HepG2 (cell line): ENCODE data around the gene FCHSD1. TPM values are rescaled to one million over a fixed set of nuclear protein-coding genes. Genes with fewer than 3 reads are reported as not detected.

Experiments
- ATAC-seq: fragments of 200-7000 bp; cut with Tn5 transposase; 3 replicates; pipeline ENCODE4 v1.9.1; 2020; ENCODE audit warnings: mild to moderate bottlenecking, moderate library complexity
- BruUV-seq: library from RNA; stranded (reverse); fragments of 400-500 nt; replicated peaks from 2 replicates; lab custom pipeline; 2021; lab: Mats Ljungman, UMichigan
- CTCF ChIA-PET: fragments of 300-600 bp; formaldehyde crosslinking; extraction: SDS; loops from one replicate; lab custom pipeline; 2021; ENCODE audit warnings: low total read pairs, inconsistent platforms, low intra/inter-chr PET ratio; lab: Yijun Ruan, JAX
- POLR2A ChIA-PET: fragments of 350-600 bp; sonication (Branson Sonifier 250); formaldehyde crosslinking; loops from one replicate; lab custom pipeline; 2020; ENCODE audit warnings: antibody characterized with exemption, inconsistent platforms; lab: Yijun Ruan, JAX
- DNase-seq: peaks from one replicate; pipeline ENCODE4 v3.0.0-alpha.2; 2015; ENCODE audit warnings: low spot score
- FAIRE-seq: peaks from 3 replicates; lab custom pipeline; 2011; peaks lifted over from hg19 to GRCh38; lab: Jason Lieb, UNC
- H2AFZ ChIP-seq: one replicate; pipeline ENCODE4 v1.6.1; 2011; ENCODE audit warnings: low read length, inconsistent platforms
- H3K27ac ChIP-seq: fragments of 300-600 bp; 3 replicates; pipeline ENCODE4 v1.8.0; 2011; ENCODE audit warnings: mixed run types, mild to moderate bottlenecking, mixed read lengths, low read length, inconsistent platforms; ENCODE audit not compliant: insufficient read depth; ENCODE audit errors: extremely low read length
- H3K27me3 ChIP-seq, 2 experiments: fragments of 200-600 bp in 1 of 2; 2 replicates in 1 of 2; 3 replicates in 1 of 2; pipeline versions ENCODE4 v1.6.0 to v1.8.0; 2011; ENCODE audit warnings: low read length in 2 of 2, mild to moderate bottlenecking in 2 of 2, moderate library complexity in 2 of 2, inconsistent platforms in 1 of 2; ENCODE audit not compliant: insufficient read depth in 2 of 2, control insufficient read depth in 1 of 2
- H3K36me3 ChIP-seq, 2 experiments: fragments of 200-600 bp in 1 of 2; replicated peaks in 1 of 2; 2 replicates in 1 of 2; 3 replicates in 1 of 2; pipeline versions ENCODE4 v1.5.1 to v1.8.0; 2011; ENCODE audit warnings: low read length in 2 of 2, inconsistent platforms in 1 of 2; ENCODE audit not compliant: insufficient read depth in 2 of 2, control insufficient read depth in 1 of 2
- H3K4me1 ChIP-seq: 2 replicates; pipeline ENCODE4 v1.5.1; 2012; ENCODE audit warnings: low read length, inconsistent platforms; ENCODE audit not compliant: insufficient read depth
- H3K4me2 ChIP-seq: 2 replicates; pipeline ENCODE4 v1.6.0; 2011; ENCODE audit warnings: low read depth, low read length, inconsistent platforms
- H3K4me3 ChIP-seq, 3 experiments: fragments of 200-600 bp in 1 of 3; sonication (generic), shearing (Covaris generic) in 1 of 3; replicated peaks in 1 of 3; 2 replicates each; pipeline ENCODE4 v1.5.1; 2011 to 2016; ENCODE audit warnings: low read length in 3 of 3, inconsistent platforms in 2 of 3, low read depth in 2 of 3, mild to moderate bottlenecking in 2 of 3, control low read depth in 1 of 3, mixed read lengths in 1 of 3; ENCODE audit not compliant: insufficient read depth in 1 of 3
- H3K79me2 ChIP-seq: one replicate; pipeline ENCODE4 v1.6.1; 2011; ENCODE audit warnings: low read length, inconsistent platforms; ENCODE audit not compliant: insufficient read depth
- H3K9ac ChIP-seq: 2 replicates; pipeline ENCODE4 v1.6.0; 2011; ENCODE audit warnings: mild to moderate bottlenecking, low read depth, low read length, inconsistent platforms; ENCODE audit not compliant: insufficient read depth
- H3K9me3 ChIP-seq: 2 replicates; pipeline ENCODE4 v1.5.1; 2012; ENCODE audit warnings: mild to moderate bottlenecking, low read length
- H4K20me1 ChIP-seq: 2 replicates; pipeline ENCODE4 v1.6.0; 2011; ENCODE audit warnings: inconsistent platforms, mild to moderate bottlenecking, low read length, moderate library complexity; ENCODE audit not compliant: insufficient read depth
- CCDC6 ChIP-seq: sonication (generic); formaldehyde crosslinking; IDR thresholded peaks from 2 replicates; pipeline ENCODE4 v1.8.1; 2022; ENCODE audit warnings: mild to moderate bottlenecking, missing genetic modification reagents, moderate library complexity
- EZH2 ChIP-seq: conservative IDR thresholded peaks from 2 replicates; pipeline ENCODE4 v1.6.1; 2012; ENCODE audit warnings: mild to moderate bottlenecking, low read depth, low read length, moderate library complexity
- GATAD1 ChIP-seq: IDR thresholded peaks from 2 replicates; pipeline ENCODE4 v1.6.1; 2016; ENCODE audit warnings: missing genetic modification reagents, missing compliant biosample characterization
- NFATC3 ChIP-seq: sonication (generic); formaldehyde crosslinking; IDR thresholded peaks from 2 replicates; pipeline ENCODE4 v1.5.1; 2020; ENCODE audit warnings: mild to moderate bottlenecking, missing genetic modification reagents
- NPAS2 ChIP-seq: sonication (generic); formaldehyde crosslinking; IDR thresholded peaks from 2 replicates; pipeline ENCODE4 v1.8.0; 2022; ENCODE audit warnings: mild to moderate bottlenecking, missing genetic modification reagents, borderline replicate concordance
- RAD21 ChIP-seq: fragments of 450-650 bp; formaldehyde crosslinking; IDR thresholded peaks from 2 replicates; pipeline ENCODE4 v1.5.0; 2020; ENCODE audit warnings: mild to moderate bottlenecking
- RBFOX2 ChIP-seq: fragments of 200-400 bp; formaldehyde crosslinking; IDR thresholded peaks from 2 replicates; pipeline ENCODE4 v1.6.1; 2017; ENCODE audit warnings: low read depth, mild to moderate bottlenecking, low read length
- SMARCE1 ChIP-seq: fragments of 450-650 bp; IDR thresholded peaks from 2 replicates; pipeline ENCODE4 v1.6.1; 2017; ENCODE audit warnings: borderline replicate concordance
- THYN1 ChIP-seq: sonication (generic); formaldehyde crosslinking; IDR thresholded peaks from 2 replicates; pipeline ENCODE4 v1.8.1; 2023; ENCODE audit warnings: low read depth, mild to moderate bottlenecking, moderate library complexity, missing genetic modification reagents, borderline replicate concordance
- ZNF225 ChIP-seq: sonication (generic); formaldehyde crosslinking; IDR thresholded peaks from 2 replicates; pipeline ENCODE4 v1.4.0; 2020; ENCODE audit warnings: mild to moderate bottlenecking, missing genetic modification reagents
- ZNF572 ChIP-seq: sonication (generic); formaldehyde crosslinking; IDR thresholded peaks from 2 replicates; pipeline ENCODE4 v1.5.1; 2020; ENCODE audit warnings: mild to moderate bottlenecking, missing genetic modification reagents
- ZNF761 ChIP-seq: sonication (generic); formaldehyde crosslinking; conservative IDR thresholded peaks from 2 replicates; pipeline ENCODE4 v1.4.0; 2020; ENCODE audit warnings: mild to moderate bottlenecking, missing genetic modification reagents
- WGBS: methylation state at CpG from one replicate; pipeline ENCODE4 v1.1.6; 2017; ENCODE audit warnings: low lambda C conversion rate; 5-methylcytosine and 5-hydroxymethylcytosine counted together
- in situ Hi-C: cut with HindIII; loops from 2 replicates; pipeline ENCODE4 v1.10.0; 2017; ENCODE audit warnings: low pct_unique_long_range_greater_than_20kb; ENCODE audit not compliant: extremely low pct_ligation_motif_present
- intact Hi-C: fragments of 100-400 bp; cut with micrococcal nuclease; formaldehyde crosslinking; loops from one replicate; pipeline ENCODE4 v1.10.0; 2022; ENCODE audit not compliant: unreplicated experiment
- polyA plus RNA-seq, 8 experiments: library from polyadenylated mRNA; depleted of rRNA in 3 of 8; stranded (reverse) in 7 of 8; unstranded in 1 of 8; fragments of >200 nt; fragmentation: Illumina TruSeq in 4 of 8; extraction: Trizol in 4 of 8; gene quantifications; 2 replicates each; pipeline versions ENCODE4 v1.2.1 to v1.2.3, GENCODE V29; 2011 to 2016; ENCODE audit warnings: low read depth in 4 of 8, missing spikeins in 1 of 8, mixed read lengths in 1 of 8; ENCODE audit not compliant: insufficient read depth in 1 of 8
- total RNA-seq, 5 experiments: library from RNA; depleted of rRNA; stranded (reverse); fragments of >200 nt; fragmentation: Illumina TruSeq; extraction: Trizol; gene quantifications; 2 replicates each; pipeline ENCODE4 v1.2.3, GENCODE V29; 2016; ENCODE audit warnings: low read depth in 1 of 5
- TF ChIP-seq, protein P1 (sequence below): sonication (generic); formaldehyde crosslinking; IDR thresholded peaks from 2 replicates; pipeline ENCODE4 v1.8.0; 2022; ENCODE audit warnings: low read depth, missing genetic modification reagents
- TF ChIP-seq, protein P2 (sequence below), 2 experiments: fragments of 450-650 bp in 1 of 2; sonication (generic) in 1 of 2; formaldehyde crosslinking; IDR thresholded peaks; 2 replicates each; pipeline versions ENCODE4 v1.5.0 to v1.8.0; 2020 to 2022; ENCODE audit warnings: mild to moderate bottlenecking in 1 of 2, missing genetic modification reagents in 1 of 2
- TF ChIP-seq, protein P3 (sequence below): sonication (generic); formaldehyde crosslinking; conservative IDR thresholded peaks from 2 replicates; pipeline ENCODE4 v1.4.0; 2020; ENCODE audit warnings: missing genetic modification reagents

Gene FCHSD1
- total and polyA plus RNA-seq, 2 of the 13 experiments (the other 11 are each of a cell fraction or from before 2014, with no cell fraction given): 5.5 to 15.4 TPM

- CTCF ChIA-PET: no interaction called here
Observed at GRCh38 chr5:141598391-141599345, 52.5 kb downstream of the FCHSD1 start.

GRCh38 chr5:141597814-141598213 is 53.4 kb downstream of the FCHSD1 start:
- no peak overlapping the region for H3K4me3 ChIP-seq
- ChIA-PET CTCF (no interaction called here), POLR2A (interaction anchor here (1.3 to 1.7 kb wide), 2 partner anchors 19 to 34 kb away, joined by 4 to 6 read pairs; no protein-coding TSS in a partner anchor)
- no peak overlapping the region for H2AFZ ChIP-seq
- H3K9ac ChIP-seq: no peak overlapping the region
- H4K20me1 ChIP-seq: no peaks in the 10 kb centered on the region
- DNase-seq (no peak), ATAC-seq (no peak), FAIRE-seq (no peak)
- H3K4me2 ChIP-seq: no peak overlapping the region
- H3K36me3 ChIP-seq: peaks cover 0 to 22% of the 10 kb centered on the region in 2 experiments; a peak in 4 of 5 replicates
- WGBS: 97% methylated on average over 2 of the region's 2 CpGs
- intact Hi-C loops (no loop called here), in situ Hi-C loops (no loop called here)
- peaks cover 68% of the 10 kb centered on the region for H3K79me2 ChIP-seq
- H3K27me3 ChIP-seq: no peaks in the 10 kb centered on the region
- H3K4me1 ChIP-seq: peaks cover 32% of the 10 kb centered on the region
- no TSS peak for BruUV-seq
- no peak overlapping the region for H3K27ac ChIP-seq
- H3K9me3 ChIP-seq: no peaks in the 10 kb centered on the region
- TF ChIP-seq RBFOX2 (no peak), NFATC3 (CRISPR knock-in tag) (no peak), SMARCE1 (no peak), ZNF572 (no peak), RAD21 (CRISPR knock-in tag) (no peak), EZH2 (no peak), GATAD1 (CRISPR knock-in tag) (no peak), ZNF225 (no peak), CCDC6 (CRISPR knock-in tag) (no peak), ZNF761 (CRISPR knock-in tag) (no peak)
- TF ChIP-seq, protein P1, sequence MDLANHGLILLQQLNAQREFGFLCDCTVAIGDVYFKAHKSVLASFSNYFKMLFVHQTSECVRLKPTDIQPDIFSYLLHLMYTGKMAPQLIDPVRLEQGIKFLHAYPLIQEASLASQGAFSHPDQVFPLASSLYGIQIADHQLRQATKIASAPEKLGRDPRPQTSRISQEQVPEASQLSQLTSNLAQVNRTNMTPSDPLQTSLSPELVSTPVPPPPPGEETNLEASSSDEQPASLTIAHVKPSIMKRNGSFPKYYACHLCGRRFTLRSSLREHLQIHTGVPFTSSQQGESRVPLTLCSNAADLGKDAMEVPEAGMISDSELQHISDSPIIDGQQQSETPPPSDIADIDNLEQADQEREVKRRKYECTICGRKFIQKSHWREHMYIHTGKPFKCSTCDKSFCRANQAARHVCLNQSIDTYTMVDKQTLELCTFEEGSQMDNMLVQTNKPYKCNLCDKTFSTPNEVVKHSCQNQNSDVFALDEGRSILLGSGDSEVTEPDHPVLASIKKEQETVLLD: no peak
- TF ChIP-seq, protein P2, sequence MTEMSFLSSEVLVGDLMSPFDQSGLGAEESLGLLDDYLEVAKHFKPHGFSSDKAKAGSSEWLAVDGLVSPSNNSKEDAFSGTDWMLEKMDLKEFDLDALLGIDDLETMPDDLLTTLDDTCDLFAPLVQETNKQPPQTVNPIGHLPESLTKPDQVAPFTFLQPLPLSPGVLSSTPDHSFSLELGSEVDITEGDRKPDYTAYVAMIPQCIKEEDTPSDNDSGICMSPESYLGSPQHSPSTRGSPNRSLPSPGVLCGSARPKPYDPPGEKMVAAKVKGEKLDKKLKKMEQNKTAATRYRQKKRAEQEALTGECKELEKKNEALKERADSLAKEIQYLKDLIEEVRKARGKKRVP (CRISPR knock-in tag; IDR thresholded peaks at IDR 0.05): no peak
- TF ChIP-seq, protein P3, sequence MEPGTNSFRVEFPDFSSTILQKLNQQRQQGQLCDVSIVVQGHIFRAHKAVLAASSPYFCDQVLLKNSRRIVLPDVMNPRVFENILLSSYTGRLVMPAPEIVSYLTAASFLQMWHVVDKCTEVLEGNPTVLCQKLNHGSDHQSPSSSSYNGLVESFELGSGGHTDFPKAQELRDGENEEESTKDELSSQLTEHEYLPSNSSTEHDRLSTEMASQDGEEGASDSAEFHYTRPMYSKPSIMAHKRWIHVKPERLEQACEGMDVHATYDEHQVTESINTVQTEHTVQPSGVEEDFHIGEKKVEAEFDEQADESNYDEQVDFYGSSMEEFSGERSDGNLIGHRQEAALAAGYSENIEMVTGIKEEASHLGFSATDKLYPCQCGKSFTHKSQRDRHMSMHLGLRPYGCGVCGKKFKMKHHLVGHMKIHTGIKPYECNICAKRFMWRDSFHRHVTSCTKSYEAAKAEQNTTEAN (CRISPR knock-in tag): no peak

More at GRCh38 chr5:141598391-141599345, 52.5 kb downstream of the FCHSD1 start:
- H3K4me3 ChIP-seq: no peak overlapping the region
- in situ Hi-C loops: no loop called here
- no peak overlapping the region for H3K4me2 ChIP-seq
- peak overlapping the region; percentile 14 for H3K27ac ChIP-seq
- TF ChIP-seq NPAS2 (CRISPR knock-in tag): no peak
- no peak for TF ChIP-seq THYN1
- no peaks in the 10 kb centered on the region for H3K27me3 ChIP-seq
- peaks cover 0 to 18% of the 10 kb centered on the region in 2 experiments; a peak in 4 of 5 replicates for H3K36me3 ChIP-seq
- DNase-seq: no peak
- BruUV-seq: no TSS peak
- no peaks in the 10 kb centered on the region for H4K20me1 ChIP-seq
- POLR2A ChIA-PET: interaction anchor here (1.3 to 1.7 kb wide), 2 partner anchors 18 to 35 kb away, joined by 4 to 6 read pairs; no protein-coding TSS in a partner anchor
- peak; percentile 15 for FAIRE-seq
- no peaks in the 10 kb centered on the region for H3K9me3 ChIP-seq
- peak; percentile 33; the same call in 1 of the 3 replicates for ATAC-seq
- H3K79me2 ChIP-seq: peaks cover 71% of the 10 kb centered on the region
- peaks cover 33% of the 10 kb centered on the region for H3K4me1 ChIP-seq
- no peak overlapping the region for H3K9ac ChIP-seq
- H2AFZ ChIP-seq: no peak overlapping the region
- intact Hi-C loops: no loop called here
- 79% methylated on average over 3 of the region's 3 CpGs for WGBS
